ENCODE results near the gene HYAL1.

The HYAL1 gene

GRCh38 chr3:50334339-50335075, 31.1 kb upstream of the HYAL1 start:
- DNase-seq (ENCODE audit: low spot score) = no peak

GRCh38 chr3:50333744-50334328, 30.5 kb upstream of the HYAL1 start:
- no peak for DNase-seq (ENCODE audit: low spot score)

GRCh38 chr3:50331364-50331907, 28.1 kb upstream of the HYAL1 start:
- no peak for DNase-seq (ENCODE audit: low spot score)

DNA sequence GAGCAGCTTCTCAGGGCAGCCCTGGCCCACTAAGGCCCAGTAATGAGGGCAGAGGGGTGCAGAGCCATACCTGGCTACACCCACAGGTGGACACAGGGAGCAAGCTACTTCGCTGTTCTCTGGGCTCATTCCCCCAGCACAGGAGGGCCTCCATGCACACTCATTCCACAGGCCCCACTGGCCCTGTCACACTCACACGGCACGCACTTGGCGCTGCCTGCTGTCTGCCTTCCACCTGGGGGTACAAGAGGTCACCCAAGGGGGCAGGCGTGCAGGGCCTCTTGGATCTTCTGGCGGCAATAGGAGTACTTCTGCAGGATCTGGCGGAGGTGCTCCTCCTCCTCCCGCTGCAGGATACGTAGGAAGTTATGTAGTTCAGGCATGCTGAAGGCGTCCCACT, 27.0 kb upstream of the HYAL1 start:
- DNase-seq (ENCODE audit: low spot score) = no peak

DNA sequence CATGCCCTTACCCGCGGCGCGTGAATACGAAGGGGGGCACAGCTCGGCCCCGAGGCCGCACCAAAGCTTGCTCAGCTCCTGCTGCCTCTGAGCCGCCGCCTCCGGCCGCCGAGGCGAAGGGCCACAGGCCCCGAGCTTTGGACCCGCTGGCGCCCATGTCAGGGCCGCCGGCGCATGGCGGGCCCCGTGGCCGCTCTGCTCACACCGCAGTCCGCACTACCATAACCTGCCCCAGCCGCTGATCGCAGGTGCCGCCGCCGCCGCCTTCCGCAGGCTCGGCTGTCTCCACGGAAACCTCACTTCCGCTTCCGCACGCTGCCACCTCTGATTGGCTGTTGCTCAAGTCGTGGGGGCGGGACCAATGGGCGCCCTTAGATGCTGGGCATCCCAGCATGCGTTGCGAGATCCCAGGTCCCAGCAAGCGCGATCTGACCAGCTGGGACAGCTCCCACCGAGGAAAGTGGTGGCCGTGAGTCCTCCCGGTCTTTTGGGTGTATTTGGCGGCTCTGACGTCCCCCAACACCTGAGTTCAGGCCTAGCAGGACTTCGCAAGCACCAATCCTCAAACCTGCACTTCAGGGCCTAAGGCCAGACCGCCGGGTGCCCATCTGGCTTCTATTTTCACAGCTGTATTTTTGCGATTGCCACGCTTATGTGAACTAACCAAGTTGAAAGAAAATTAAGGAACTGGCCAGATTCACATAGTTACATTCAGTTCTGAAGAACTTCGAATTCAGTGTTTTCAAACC, 24.7 kb upstream of the HYAL1 start, which contains the start of gene TUSC2:
Gene TUSC2, minus strand, starts transcription at position 281 of the 749 bp plus-strand sequence. Its CDS starts 124 bp downstream, at position 157.
- DNase-seq (ENCODE audit: low spot score) = peak; percentile 98

DNA sequence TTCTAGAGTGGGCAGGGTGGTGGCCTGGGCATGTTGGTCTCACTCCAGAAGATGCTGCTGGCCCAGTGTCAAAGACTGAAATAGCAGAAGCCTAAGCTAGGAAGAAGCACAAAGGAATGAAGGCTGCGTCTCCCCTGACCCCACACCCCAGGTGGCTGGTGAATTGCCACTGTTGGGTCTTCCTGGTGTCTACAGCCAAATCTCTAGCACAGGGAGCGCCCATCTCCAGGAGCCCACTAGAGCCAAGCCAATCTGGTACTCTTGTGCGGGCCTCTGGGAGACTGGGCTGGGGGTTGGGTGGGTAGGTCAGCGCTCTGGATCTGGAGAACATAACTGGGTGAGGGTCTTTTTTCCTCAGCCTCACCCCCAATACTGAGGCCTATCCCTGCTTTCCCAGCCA, 23.8 kb upstream of the HYAL1 start:
- DNase-seq (ENCODE audit: low spot score) = no peak

- no peak for DNase-seq (ENCODE audit: low spot score)
Measured at GRCh38 chr3:50326182-50326541, 22.8 kb upstream of the HYAL1 start.

DNA sequence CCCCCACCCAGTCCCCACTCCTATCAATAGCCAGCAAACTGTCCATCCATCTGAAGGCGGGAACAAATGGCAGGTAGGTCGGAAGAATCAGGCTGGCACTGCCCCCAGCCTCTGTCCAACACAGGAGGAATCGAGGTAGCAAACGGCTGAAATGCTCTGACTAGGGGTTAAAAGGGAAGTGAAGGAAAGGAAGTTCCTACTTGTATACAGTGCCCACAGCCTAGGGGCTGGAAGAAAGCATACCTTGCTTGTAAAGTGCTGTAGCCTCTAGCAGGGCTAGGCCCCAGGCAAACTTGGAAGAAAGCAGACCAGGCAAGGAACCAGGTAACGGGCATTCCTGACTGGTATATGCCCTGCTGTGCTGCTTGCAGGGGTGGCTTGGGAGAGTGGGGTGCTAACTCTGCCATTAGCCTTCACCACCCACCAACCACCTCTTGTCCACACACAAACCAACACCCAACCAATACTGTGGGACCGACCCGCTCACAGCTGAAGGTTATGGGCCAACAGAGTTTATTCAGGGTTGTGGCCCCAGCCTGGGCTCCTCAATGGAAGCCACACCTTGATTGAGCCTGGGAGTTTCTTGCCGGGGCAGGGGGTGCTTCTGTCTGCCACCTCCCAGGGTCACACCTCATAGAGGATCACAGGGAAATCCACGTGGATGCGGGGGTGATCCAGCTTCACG, 22.3 kb upstream of the HYAL1 start:
- DNase-seq (ENCODE audit: low spot score) = no peak

GRCh38 chr3:50325113-50325480, 21.7 kb upstream of the HYAL1 start:
- no peak for DNase-seq (ENCODE audit: low spot score)

DNA sequence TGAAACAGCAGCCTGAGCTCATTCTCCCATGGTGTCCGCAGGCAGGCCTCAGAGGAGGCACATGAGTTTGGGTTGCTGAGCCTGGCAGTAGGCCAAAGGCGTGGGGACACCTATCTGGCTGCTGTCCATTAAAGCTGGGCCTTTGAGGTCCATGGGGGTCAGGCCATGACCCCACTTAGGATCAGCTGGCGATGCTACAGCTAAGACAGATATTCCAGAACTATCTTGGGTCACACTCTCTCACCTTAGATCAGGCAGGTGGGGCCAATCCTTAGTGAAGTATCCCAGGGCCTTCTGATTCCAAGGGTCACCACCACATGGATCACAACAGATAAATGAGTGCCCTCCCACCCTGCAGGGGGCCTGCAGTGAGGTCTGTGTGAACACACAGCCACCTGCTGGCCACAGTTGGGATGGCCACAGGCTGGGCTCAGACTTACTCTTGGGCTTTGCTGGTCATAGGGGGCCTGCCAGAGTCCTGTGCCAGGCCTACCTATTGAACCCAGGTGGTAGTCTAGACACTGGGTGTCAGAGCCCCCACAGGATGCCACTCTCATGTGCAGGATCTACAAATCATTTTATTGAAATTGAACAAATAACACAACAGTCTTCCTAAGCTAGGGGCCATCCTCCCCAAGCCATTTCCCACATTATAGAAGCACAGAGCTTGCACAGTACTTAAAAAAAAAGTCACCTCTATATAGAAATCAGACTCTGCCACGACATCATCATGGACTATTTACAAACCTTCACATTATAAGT, 21.2 kb upstream of the HYAL1 start:
- peak; percentile 77 for DNase-seq (ENCODE audit: low spot score)

GRCh38 chr3:50323614-50324199, 20.3 kb upstream of the HYAL1 start:
- no peak for DNase-seq (ENCODE audit: low spot score)

GRCh38 chr3:50323092-50323600, 19.8 kb upstream of the HYAL1 start:
- DNase-seq (ENCODE audit: low spot score) = no peak

DNA sequence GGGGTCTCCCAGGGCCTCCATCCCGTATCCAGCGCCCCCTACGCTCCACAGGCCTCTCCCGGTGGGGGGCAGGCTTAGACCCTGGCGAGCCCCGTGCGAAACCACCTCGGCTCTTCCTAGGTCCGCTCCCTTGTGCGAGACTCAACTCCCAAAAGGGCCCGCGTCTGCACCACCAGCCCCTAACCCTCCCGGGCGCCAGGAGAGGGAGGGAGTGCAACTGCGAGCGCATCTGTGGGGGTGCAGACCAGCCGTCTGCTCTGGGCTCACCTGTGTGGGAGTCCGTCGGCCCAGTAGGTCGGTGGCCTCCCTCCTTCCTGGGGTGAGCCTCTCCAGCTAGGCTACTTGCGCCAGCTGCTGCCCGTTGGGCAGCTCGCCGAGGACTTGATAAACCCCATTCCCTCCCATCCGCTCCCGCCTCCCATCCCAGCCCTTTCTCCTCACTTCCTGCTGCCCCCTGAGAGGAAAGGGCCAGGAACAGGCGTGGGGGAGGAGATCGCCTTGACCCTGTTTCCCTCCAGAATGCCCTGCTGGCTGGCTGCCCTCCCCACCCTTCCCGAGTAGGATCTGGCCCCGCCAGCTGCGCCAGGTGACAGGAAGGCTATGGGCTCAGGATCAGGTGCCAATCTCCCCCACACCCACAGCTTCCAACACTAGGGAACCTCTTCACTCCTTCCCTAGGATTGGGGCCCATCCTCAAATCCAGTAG, 19.2 kb upstream of the HYAL1 start, which contains the start of gene HYAL2:
Gene HYAL2, minus strand, starts transcription at position 360 of the 706 bp plus-strand sequence. CDS start 2,256 bp downstream, outside the sequence.
- DNase-seq (ENCODE audit: low spot score) = no peak

GRCh38 chr3:50322115-50322385, 18.7 kb upstream of the HYAL1 start:
- no peak for DNase-seq (ENCODE audit: low spot score)

GRCh38 chr3:50321336-50322114, 18.2 kb upstream of the HYAL1 start:
- DNase-seq (ENCODE audit: low spot score) = peak; percentile 82

- peak; percentile 74 for DNase-seq (ENCODE audit: low spot score)
Measured at GRCh38 chr3:50320853-50321335, 17.5 kb upstream of the HYAL1 start.

DNA sequence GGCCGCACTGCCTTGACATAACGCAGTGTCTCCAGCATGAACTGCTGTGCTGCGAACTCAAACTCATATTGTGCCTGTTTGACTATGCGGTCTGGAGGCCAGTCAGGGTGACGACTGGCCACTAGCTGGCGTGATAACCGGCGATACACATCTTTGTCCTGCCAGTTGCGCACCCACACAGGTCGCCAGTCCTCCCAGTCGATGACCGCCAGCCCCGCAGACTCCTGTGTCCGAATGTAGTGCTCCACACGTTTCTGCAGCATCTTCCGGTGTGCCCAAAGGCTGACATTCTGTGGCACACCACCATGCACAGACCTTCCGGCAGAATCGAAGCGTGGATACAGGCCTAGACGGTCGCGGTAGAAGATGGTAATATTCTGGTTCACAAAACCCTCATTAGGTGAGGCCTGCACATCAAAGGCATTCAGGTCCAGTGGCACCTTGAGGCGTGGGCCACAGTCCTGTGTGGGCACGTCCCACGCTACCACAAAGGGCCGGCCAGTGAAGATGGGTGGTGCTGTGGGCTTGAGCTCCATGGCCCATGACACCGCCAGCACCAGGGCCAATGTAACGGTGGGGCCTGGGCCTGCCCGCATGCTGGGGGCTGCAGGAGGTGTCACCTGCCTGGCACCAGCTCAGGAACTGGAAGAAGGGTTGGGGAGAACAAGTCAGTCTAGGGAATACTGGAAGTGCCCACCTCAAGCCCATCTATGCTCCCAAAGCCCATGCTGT, 16.7 kb upstream of the HYAL1 start:
- no peak for DNase-seq (ENCODE audit: low spot score)

GRCh38 chr3:50319181-50319893, 16.0 kb upstream of the HYAL1 start:
- no peak for DNase-seq (ENCODE audit: low spot score)
